HG02973 (cell line): ENCODE results near the gene RAPGEF4.

Experiments used
- ATAC-seq: cut with Tn5 transposase; IDR thresholded peaks from one replicate; pipeline ENCODE4 v1.9.1; 2021; ENCODE audit warnings: moderate library complexity; ENCODE audit not compliant: unreplicated experiment

Gene RAPGEF4

DNA sequence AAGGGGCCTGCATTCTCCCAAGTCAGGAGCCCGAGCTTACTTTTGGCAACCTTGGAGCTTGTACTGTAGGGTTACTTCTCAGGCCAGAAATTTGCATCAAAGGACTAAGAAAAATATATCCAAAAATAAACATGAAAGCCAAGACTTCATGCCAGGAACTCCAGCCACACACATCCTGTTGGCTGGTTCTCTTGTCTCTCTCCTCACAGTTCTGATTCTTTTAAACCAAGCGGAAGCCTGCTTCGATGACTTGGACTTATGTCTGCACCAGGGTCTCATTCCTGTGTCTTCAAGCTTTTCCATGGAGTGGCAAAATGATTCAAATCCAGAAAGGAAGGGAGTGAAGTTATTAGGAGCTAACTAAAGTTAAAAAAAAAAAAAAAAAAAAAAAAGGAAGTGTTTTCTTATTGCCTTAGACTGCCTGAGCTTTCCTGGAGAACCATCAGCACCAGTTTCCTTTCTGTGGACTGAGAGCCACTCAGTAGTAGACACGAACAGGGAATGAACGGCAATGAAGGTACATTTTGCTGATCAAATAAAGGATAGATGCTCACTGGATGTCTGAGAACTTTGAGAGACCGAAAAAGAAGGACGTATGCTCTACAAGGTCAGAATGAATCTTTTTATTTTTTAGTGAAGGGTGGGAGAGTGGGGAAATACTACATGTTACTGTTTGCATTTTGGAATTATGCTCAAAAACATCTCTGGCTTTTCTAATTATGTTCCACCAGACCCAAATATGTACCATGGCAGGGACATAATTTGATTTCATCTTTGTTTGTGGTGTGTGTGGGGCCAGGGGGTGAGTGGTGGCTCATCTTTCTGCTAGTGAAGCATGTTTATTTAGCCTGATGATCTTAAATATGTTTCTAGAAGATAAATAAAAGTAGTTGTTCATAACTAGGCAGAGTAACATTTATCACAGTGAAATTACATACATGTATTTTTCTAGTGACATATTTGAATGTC is 86.0 kb downstream of the RAPGEF4 start:
- no peak for ATAC-seq

DNA sequence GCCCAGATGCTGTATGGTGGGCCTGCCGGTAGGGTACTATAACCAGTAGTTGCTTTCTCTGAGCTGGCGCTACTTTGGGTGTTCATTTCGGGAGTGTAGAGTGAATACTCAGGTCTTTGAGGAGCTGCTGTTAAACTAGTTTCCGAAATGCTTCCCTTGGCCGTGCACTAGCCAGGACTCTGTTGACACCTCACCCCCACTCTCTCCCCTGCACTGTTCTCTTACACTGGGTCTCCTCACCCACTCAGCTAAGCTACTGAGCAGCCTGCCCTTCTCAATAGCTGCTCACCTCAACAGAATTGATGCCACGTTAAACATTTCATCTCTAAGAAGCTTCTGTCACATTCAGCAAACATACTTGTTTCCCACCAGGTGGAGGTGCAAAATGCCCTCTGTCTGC is 86.9 kb downstream of the RAPGEF4 start:
- ATAC-seq: no peak

DNA sequence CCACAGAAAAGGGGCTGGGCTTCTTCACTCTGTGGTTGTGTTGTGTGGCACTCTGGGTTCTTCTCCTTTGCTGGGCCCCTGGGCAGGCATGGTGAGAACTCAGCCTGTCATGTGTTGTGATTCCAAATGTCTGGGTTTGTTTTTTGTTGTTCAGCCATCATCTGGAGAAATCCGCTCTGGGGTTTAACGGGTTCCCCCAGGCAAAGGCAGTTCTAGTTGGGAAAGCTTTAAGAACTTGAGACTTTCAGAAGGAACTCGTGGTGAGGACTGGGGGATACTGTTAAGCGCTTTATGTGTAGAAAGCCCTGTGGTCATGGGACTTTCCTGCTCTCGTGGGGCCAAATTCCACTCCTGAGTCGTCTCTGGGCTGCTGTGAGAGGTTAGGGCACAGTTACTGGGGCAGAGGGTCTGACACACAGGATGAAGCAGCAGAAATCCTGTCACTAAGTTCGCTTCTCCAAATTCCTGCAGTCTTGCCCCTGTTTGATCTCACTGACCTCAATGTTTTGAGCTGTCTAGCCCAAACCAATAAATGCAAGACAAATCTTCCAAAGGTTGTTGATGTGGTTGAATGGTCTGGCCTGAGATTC is 87.7 kb downstream of the RAPGEF4 start:
- no peak for ATAC-seq

DNA sequence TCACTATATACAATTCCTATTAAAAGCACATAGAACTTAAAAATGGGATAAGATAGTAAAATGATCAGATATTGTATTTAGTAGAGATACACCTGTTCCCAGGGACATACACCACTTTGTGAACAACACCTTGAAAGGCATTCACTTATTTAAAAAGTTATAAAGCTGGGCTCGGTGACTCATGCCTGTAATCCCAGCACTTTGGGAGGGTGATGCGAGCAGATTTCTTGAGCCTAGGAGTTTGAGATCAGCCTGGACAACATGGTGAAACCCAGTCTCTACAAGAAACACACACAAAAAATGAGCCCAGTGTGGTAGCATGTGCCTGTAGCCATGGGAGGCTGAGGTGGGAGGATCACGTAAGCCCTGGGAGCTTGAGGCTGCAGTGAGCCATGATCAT is 90.9 kb downstream of the RAPGEF4 start:
- ATAC-seq: no peak

DNA sequence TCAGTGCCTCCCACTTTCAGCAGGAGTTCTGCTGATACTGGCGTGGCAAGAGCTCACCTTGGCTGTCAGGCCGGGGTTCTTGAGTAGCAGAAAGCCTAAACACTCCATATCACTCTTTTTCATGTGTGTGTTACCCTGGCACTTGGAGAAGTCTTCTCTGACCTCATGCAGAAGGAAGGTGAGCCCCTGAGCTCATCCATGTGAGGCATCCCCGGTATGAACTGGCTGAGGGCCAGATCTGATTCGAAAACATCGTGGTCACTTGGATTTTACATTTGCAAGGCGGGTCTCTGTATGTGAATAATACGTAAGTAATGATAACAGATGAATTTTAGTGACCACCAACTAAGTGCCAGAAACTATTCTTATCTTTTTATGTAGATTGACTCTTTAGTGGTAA is 93.6 kb downstream of the RAPGEF4 start:
- no peak for ATAC-seq

DNA sequence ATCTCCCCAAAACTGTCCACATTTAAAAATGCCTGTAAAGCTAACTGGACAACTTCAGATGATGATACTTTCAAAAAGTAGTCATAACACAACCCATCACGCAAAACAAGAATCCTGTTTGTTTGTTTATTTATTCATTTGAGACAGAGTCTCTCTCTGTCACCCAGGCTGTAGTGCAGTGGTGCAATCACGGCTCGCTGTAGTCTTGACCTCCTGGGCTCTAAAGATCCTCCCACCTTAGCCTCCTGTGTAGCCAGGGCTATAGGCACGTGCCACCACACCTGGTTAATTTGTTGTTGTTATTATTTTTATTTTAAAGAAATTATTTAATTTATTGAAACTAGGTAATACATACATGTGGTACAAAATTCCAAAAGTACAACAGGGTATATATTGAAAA is 94.8 kb downstream of the RAPGEF4 start:
- ATAC-seq: no peak

DNA sequence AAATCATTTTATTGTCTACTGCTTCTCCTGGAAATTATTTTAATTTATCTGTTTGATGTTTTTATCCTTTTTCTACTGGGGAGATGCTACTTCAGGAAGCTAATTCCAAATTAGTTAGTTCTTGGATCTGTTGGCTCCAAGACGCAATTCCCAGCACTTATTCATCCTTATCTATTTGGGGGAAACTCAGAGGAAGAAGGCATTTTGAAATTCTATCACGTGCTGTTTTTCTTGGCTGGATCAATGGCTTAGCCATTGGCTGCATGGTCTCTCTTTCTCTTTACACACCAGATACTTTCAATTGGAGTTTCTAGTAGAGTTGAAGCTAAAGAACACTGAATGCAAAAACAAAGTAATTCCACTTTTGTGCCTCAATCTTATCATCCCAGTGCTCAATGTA is 98.3 kb downstream of the RAPGEF4 start:
- no peak for ATAC-seq

DNA sequence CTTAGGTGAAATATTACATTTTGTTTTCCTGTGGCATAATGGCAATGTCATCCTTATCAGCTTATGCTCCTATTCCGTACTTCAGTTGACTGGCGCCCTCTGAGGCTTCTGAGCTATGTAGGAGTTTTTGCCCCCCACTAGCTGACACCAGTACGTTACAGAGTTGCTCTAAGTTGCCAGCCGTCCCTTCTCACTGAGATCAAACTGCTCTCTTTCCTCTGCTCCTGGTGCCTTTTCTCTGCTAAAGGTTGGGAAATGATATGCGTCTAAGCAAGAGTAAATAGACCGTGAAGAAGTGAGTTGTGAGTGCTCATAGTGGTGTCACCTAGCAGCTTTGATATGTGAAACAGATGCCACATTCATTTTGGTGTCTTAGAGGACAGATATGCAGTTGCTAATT is 99.2 kb downstream of the RAPGEF4 start:
- ATAC-seq: no peak

DNA sequence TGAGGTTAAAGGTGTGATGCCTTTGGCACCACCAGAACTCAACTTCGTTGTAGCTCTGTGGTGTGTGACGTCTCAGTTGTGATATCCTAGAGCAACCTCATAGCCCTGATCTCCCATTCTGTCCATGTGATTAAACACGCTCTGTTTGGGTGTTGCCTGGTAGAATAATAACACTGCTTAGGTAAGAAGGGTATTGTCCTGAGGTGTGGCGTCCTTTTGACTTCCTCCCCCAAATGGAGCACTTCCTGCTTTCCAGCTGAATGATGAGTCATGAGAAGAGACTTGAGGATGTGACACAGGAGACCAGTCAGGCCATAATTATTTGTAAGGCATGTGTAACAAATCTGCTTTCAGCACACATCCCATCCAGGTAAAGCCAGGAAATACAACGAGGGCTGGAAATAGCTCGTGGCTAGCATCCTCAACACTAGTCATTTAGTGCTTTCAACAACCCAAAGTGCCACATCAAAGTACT is 100.7 kb downstream of the RAPGEF4 start:
- ATAC-seq: no peak

DNA sequence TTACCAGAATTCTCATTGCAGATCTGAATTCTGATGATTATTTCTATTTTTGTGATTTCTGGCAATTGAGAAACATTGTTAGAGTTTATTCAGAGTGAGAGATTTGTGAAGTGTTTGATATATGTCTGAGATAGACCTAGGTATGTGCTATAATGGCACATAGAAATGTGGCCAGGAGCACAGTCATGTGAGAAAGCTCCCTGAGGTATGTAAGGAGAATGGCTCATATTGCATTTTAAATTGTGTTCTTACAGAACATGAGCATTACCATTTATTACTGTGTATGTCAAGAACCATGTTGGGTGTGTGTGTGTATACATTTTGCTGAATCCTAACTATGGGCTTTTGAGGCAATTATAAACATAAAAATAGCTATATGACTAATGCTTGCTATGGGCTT is 101.2 kb downstream of the RAPGEF4 start:
- ATAC-seq: no peak

DNA sequence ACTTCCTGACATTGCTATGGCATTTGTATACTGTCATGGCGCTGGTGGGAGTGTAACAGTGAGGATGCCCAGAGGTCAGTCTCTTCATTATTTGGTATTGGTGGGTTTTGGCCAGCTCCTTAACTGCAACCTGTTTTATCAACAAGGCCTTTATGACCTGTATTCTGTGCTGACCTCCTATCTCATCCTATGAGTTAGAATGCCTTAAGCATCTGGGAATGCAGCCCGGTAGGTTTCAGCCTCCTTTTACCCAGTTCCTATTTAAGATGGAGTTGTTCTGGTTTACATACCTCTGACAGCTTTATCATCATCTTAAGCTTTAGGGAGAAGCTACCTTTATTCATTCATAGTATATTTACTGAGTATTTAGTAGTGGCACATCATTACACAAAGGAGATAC is 103.8 kb downstream of the RAPGEF4 start:
- no peak for ATAC-seq

DNA sequence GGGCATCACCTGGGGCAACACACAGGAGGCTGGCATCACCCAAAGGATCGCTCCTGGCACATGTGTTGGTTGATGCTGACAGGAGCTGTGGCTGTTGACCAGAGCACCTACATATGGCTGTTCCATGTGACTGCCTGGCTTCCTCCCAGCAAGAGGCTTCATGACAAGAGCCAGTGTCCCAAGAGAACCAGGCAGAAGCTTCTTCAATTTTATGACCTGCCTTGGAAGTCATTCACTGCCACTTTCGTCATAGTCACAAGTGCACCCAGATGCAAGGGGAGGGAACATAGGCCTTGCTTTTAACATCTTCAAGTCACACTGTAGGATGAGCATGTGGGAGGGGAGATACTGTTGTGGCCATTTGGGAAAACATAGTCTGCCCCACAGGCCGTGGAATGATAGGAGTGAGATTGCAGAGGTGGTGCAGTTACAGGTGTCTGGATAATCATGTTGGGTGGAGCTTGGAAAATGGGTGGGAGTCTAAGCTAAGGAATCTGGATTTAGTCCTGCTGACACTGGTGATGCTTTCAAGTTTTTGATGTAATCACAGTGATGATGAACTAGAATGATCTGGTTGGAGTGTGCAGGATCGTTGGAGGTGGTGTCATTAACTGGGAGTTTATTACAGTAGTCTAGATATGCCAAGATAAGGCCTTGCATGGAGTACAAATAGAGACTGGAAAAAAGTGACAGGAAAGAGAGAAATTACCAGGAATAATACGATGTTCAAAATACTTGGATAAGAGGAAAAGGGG is 107.0 kb downstream of the RAPGEF4 start:
- no peak for ATAC-seq

DNA sequence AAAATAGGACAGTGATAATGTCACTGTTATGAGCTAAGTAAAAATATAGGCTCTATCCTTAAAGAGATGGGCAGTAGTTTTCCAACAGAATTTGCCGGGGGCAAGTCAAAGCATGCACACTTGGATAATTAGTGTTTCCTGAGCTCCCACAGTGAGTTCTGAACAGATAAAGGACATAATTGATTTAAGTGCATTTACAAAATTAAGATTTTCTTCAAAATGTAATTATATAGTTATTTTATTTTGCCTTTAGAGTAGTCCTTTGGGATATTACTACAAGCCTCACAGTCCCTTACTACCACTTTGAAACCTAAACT is 107.6 kb downstream of the RAPGEF4 start:
- no peak for ATAC-seq

DNA sequence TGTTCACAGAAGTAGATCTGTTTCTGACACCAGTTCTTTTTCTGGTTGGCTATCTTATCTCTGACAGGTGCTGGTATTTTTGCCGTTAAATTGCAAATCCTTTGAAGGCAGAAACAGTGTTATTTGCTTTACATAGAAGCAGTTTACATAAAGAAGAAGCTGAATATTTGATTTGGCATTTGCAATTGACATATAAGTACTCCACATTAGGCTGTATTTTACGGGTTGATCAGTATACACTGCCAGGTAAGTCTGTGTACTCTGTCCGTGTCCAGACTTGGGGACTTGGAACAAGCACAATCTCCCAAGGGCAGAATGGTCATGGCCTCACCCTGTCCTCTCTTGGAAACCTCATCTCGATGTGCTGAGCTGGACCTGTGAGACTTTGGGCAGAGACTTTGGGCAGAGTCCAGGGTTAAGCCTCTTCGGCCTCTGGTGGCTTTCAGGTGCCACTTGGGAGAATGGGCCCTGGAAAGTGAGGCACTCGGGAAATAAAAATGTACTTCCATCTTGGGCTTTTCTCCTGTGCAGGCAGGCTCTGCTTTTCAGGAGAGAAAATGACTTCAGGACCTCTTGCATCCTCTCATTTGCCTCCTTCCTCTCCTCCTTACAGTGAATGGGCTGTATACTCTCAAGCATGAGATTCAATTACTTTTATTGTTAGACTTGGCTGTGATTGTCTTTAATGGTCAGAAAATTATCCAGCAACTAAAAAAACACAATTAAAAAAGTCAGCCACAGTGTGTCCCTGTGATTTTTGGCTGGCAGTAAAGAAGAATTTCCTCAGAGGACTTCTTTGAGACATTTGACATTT is 108.5 kb downstream of the RAPGEF4 start:
- no peak for ATAC-seq

DNA sequence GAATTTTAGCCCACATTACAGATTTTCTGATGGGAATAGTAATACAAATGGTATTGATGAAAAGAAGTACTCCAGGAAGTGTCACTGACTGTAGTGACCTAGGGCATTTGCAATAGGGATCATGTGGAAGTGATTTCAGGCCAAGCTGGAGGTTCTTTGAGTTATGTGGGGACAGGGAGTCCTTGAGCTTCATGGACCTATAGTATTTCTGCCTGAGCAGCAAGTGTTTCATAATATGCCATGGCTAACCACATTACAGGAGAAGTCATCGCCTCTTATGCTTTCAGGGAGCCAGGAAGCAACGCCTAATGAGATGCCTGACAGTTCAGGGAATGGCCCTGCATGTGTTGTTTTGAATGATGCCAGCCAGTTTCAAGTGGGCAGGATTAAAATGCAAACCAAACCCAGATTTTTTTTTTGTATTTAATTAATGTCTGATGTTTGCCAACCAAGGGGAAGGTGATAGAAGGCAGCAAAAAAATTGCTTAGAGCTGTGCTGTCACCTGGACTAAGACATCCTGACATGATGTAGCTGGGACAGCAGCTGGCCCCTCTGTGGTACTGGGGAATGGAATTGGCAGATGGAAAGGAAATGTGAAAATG is 109.5 kb downstream of the RAPGEF4 start:
- ATAC-seq: no peak

DNA sequence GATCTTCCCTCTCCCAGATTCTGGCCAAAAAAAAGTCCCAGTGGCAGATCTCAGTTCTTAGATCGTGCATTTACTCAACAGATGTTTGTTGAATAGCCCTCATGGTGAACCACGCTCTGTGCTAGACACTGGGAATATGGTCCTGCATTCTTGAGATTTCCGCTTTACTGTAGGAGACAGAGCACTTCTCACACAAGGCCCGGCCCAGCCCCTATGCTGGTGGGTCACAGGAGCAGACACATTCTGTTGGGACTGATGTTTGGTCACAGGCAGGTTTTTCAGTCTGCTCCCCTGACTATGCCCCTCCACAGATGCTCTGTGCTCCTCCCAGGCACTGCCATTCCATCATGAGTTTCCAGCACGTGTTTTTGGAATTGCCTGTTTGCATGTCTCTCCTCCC is 110.9 kb downstream of the RAPGEF4 start:
- ATAC-seq: no peak

DNA sequence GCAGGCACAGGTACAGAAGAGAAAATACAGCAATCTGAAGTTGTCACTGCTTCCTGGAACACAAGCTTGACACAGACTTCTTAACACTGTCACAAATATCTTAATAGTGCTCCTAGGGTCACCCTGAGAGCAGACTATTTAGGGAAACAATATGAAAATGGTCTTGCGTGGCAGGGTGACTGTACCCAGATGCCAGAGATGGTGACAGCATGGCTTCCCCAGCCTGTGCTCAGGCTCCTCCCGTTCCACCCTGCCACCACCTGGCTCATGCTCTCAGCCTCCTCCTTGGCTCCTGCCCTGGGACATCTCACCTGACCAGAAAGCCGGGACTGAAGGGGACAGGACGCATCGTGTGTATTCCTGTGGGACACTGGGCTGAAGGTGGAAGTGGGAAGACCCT is 111.5 kb downstream of the RAPGEF4 start:
- no peak for ATAC-seq

DNA sequence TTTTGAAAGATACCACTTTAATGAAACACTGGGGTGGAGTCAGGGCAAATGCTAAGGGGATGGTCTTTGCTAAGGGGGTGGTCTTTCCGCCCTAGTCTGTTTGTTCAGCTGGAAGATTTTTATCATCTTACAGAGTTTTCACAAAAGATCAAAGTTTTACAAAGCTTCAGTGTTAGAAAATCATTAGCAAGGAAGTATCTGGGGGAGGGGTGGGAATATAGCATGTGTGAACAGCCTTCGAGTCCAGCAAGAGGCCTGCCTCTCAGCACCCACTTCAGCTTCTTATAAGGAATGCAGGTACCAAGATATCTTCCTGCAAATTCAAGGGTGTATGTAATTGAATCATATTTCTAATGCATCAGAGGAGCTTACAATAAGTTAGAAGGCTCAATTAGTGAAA is 112.9 kb downstream of the RAPGEF4 start:
- ATAC-seq: no peak

DNA sequence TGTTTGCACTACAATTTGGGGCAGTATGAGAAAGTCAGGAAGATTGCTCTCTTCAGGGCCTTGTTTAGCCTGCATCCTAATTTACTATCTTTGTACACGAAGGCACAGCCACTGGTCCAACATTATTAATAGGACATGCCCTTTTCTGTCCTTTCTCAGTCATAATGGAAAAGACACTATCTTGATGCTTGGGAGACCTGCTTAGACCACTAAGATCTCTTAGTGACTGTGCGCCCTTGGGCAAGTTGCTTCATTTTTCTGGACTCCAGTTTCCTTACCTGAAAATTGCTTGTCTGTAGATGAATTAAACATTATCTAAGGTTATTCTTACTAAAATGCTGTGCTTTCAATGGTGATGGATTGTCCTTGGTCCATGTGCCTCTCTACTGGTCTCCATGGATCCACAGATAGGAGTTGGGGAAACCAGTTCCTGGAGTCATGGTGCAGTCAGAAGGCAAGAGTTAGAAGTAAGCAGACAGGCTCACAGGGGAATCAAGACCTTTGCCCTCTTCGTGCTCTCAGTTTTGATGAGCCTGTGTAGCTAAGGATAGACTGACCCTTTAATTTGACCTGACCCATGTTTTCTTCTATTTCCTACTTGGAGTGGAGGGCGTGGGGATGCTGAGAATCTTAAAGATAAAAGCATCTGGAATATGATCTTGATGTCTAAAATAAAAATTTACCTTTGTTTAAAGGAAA is 114.0 kb downstream of the RAPGEF4 start:
- ATAC-seq: no peak

DNA sequence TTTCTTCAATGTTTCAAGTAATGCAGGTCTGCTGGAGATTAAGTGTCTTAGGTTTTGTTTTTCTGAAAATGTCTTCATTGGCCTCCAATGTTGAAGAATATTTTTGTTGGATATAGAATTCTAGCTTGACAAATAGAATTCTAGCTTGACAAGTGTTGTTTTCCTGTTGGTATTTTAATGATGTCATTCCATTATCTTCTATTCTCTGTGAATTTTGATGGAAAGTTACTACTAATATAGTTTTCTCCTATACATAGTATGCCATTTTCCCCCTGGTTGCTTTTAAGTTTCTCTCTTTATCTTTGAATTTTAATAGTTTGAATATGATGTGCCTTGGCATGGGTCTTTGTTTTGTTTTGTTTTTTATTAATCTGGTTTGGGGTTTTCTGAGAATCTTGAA is 119.9 kb downstream of the RAPGEF4 start:
- ATAC-seq: no peak
